K562 (cell line): Measurements from ENCODE around the gene POLR3H. TPM values are rescaled to one million over a fixed set of nuclear protein-coding genes. Genes with fewer than 3 reads are reported as not detected.

Source experiments
- ATAC-seq: fragments of 200-7000 bp; cut with Tn5 transposase; 3 replicates; pipeline ENCODE4 v1.9.1; 2020; ENCODE audit warnings: moderate library complexity
- BruUV-seq: library from RNA; stranded (reverse); fragments of 400-500 nt; replicated peaks from 2 replicates; lab custom pipeline; 2021; lab: Mats Ljungman, UMichigan
- CTCF ChIA-PET: fragments of 300-600 bp; formaldehyde crosslinking; extraction: SDS; loops from one replicate; lab custom pipeline; 2021; ENCODE audit warnings: low intra/inter-chr PET ratio; lab: Yijun Ruan, JAX
- POLR2A ChIA-PET: fragments of 300-600, 350-650 bp; sonication (Branson Sonifier 250); formaldehyde crosslinking; extraction: SDS; loops from one replicate; lab custom pipeline; 2021; ENCODE audit warnings: antibody characterized with exemption, inconsistent platforms; lab: Yijun Ruan, JAX
- DNase-seq, 4 experiments: peaks; one replicate each; pipeline versions ENCODE4 v3.0.0 to v3.0.0-alpha.2; 2011 to 2018; ENCODE audit warnings: low spot score in 3 of 4, mixed read lengths in 3 of 4; ENCODE audit errors: extremely low read depth in 1 of 4
- FAIRE-seq: peaks from 2 replicates; lab custom pipeline; 2011; peaks lifted over from hg19 to GRCh38; lab: Jason Lieb, UNC
- H2AFZ ChIP-seq: 2 replicates; pipeline ENCODE4 v1.6.0; 2011; ENCODE audit warnings: low read depth, low read length, control low read depth, inconsistent platforms
- H3K27ac ChIP-seq: fragments of 200-600 bp; 3 replicates; pipeline ENCODE4 v1.8.0; 2011; ENCODE audit warnings: low read depth, mild to moderate bottlenecking, control low read depth, inconsistent platforms, low read length, moderate library complexity, mixed read lengths; ENCODE audit errors: extremely low read depth
- H3K27me3 ChIP-seq, 2 experiments: fragments of 300-600 bp in 1 of 2; 2 replicates in 1 of 2; 3 replicates in 1 of 2; pipeline versions ENCODE4 v1.6.0 to v1.8.0; 2011; ENCODE audit warnings: inconsistent platforms in 2 of 2, low read length in 2 of 2, mild to moderate bottlenecking in 1 of 2, mixed read lengths in 1 of 2, moderate library complexity in 1 of 2; ENCODE audit not compliant: control insufficient read depth in 2 of 2, insufficient read depth in 2 of 2
- H3K36me3 ChIP-seq: fragments of 300-600 bp; 3 replicates; pipeline ENCODE4 v1.8.0; 2011; ENCODE audit warnings: mild to moderate bottlenecking, low read length, inconsistent platforms; ENCODE audit not compliant: control insufficient read depth, insufficient read depth
- H3K4me1 ChIP-seq, 2 experiments: fragments of 200-600 bp in 1 of 2; replicated peaks in 1 of 2; 2 replicates in 1 of 2; 3 replicates in 1 of 2; pipeline versions ENCODE4 v1.5.1 to v1.8.0; 2011; ENCODE audit warnings: inconsistent platforms in 2 of 2, low read length in 2 of 2, mild to moderate bottlenecking in 1 of 2, mixed read lengths in 1 of 2, moderate library complexity in 1 of 2; ENCODE audit not compliant: control insufficient read depth in 2 of 2, insufficient read depth in 2 of 2
- H3K4me2 ChIP-seq: 2 replicates; pipeline ENCODE4 v1.6.1; 2011; ENCODE audit warnings: low read length, control low read depth, inconsistent platforms, mixed read lengths; ENCODE audit not compliant: insufficient read depth
- H3K4me3 ChIP-seq: fragments of 200-600 bp; sonication (generic), shearing (Covaris generic); 2 replicates; pipeline ENCODE4 v1.5.1; 2016; ENCODE audit warnings: control low read depth, inconsistent platforms
- H3K79me2 ChIP-seq: fragments of 200-600 bp; 3 replicates; pipeline ENCODE4 v1.8.0; 2011; ENCODE audit warnings: low read length, inconsistent platforms; ENCODE audit not compliant: control insufficient read depth, insufficient read depth
- H3K9ac ChIP-seq, 2 experiments: 2 replicates each; pipeline versions ENCODE4 v1.6.0 to v1.6.1; 2011; ENCODE audit warnings: low read depth in 2 of 2, low read length in 2 of 2, control low read depth in 1 of 2, inconsistent platforms in 1 of 2, mild to moderate bottlenecking in 1 of 2, mixed read lengths in 1 of 2; ENCODE audit not compliant: insufficient read depth in 1 of 2
- H3K9me1 ChIP-seq: one replicate; pipeline ENCODE4 v1.6.0; 2011; ENCODE audit warnings: inconsistent platforms, mild to moderate bottlenecking, low read length, moderate library complexity; ENCODE audit not compliant: control insufficient read depth, insufficient read depth
- H3K9me3 ChIP-seq: replicated peaks from 2 replicates; pipeline ENCODE4 v1.5.1; 2011; ENCODE audit warnings: low read depth, low read length, inconsistent platforms; ENCODE audit not compliant: control insufficient read depth, insufficient read depth
- H4K20me1 ChIP-seq: replicated peaks from 2 replicates; pipeline ENCODE4 v1.6.1; 2011; ENCODE audit warnings: low read length, inconsistent platforms, mixed read lengths; ENCODE audit not compliant: control insufficient read depth, insufficient read depth
- COPS2 ChIP-seq: fragments of 450-650 bp; conservative IDR thresholded peaks from 2 replicates; pipeline ENCODE4 v1.6.1; 2016; ENCODE audit warnings: mild to moderate bottlenecking, moderate library complexity
- CREBBP ChIP-seq: IDR thresholded peaks from one replicate; pipeline ENCODE4 v1.6.1; 2012; ENCODE audit warnings: low read depth, mild to moderate bottlenecking, control low read depth, inconsistent platforms, low read length
- FOXJ2 ChIP-seq: fragments of 200-800 bp; sonication (Bioruptor generic); IDR thresholded peaks from 2 replicates; pipeline ENCODE4 v1.6.1; 2016; ENCODE audit warnings: missing genetic modification characterization, missing compliant biosample characterization
- HDGF ChIP-seq: fragments of 450-650 bp; IDR thresholded peaks from 2 replicates; pipeline ENCODE4 v1.6.1; 2016
- HMGXB4 ChIP-seq: sonication (generic); formaldehyde crosslinking; IDR thresholded peaks from 2 replicates; pipeline ENCODE4 v1.8.1; 2023; ENCODE audit warnings: mild to moderate bottlenecking, missing genetic modification reagents
- MYC ChIP-seq, 2 experiments: fragments of 250-450 bp in 1 of 2; sonication (Bioruptor Pico) in 1 of 2; IDR thresholded peaks; 2 replicates each; pipeline versions ENCODE4 v1.5.1 to v1.6.1; 2012 to 2021; ENCODE audit warnings: low read depth in 2 of 2, borderline replicate concordance in 1 of 2, improper control_type of control experiment in 1 of 2, low read length in 1 of 2, mild to moderate bottlenecking in 1 of 2, moderate library complexity in 1 of 2
- RUNX1 ChIP-seq: sonication (generic); IDR thresholded peaks from 2 replicates; pipeline ENCODE4 v1.6.1; 2016; ENCODE audit warnings: antibody characterized with exemption, low read depth
- SPI1 ChIP-seq: IDR thresholded peaks from 2 replicates; pipeline ENCODE4 v1.6.1; 2011; ENCODE audit warnings: low read depth, low read length, control low read depth, borderline replicate concordance
- TGIF2 ChIP-seq: sonication (generic); formaldehyde crosslinking; IDR thresholded peaks from 2 replicates; pipeline ENCODE4 v1.8.1; 2022; ENCODE audit warnings: mild to moderate bottlenecking, missing genetic modification reagents, moderate library complexity
- ZBTB8A ChIP-seq: fragments of 450-650 bp; IDR thresholded peaks from 2 replicates; pipeline ENCODE4 v1.6.1; 2018; ENCODE audit warnings: mild to moderate bottlenecking, moderate library complexity; ENCODE audit not compliant: partially characterized antibody
- ZNF407 ChIP-seq: fragments of 450-650 bp; IDR thresholded peaks from 2 replicates; pipeline ENCODE4 v1.6.1; 2016; ENCODE audit warnings: low read depth
- ZNF57 ChIP-seq: fragments of 450-650 bp; formaldehyde crosslinking; IDR thresholded peaks from 2 replicates; pipeline ENCODE4 v1.4.0; 2020; ENCODE audit warnings: mild to moderate bottlenecking, moderate library complexity
- WGBS: fragments of 100-300 bp; shearing (Covaris generic); methylation state at CpG from one replicate; pipeline ENCODE4 v1.1.6; 2016; ENCODE audit warnings: low coverage, mixed read lengths; ENCODE audit not compliant: insufficient coverage; ENCODE audit errors: missing lambda C conversion rate; 5-methylcytosine and 5-hydroxymethylcytosine counted together
- in situ Hi-C: fragments of 300-500 bp; cut with MboI; formaldehyde crosslinking; loops from 4 replicates; pipeline ENCODE4 v1.15.0; 2018; ENCODE audit warnings: inconsistent platforms, mixed read lengths
- intact Hi-C: fragments of 100-400 bp; cut with micrococcal nuclease; formaldehyde crosslinking; loops from 2 replicates; pipeline ENCODE4 v1.14.2; 2022
- polyA plus RNA-seq, 8 experiments: library from polyadenylated mRNA; depleted of rRNA in 4 of 8; stranded (reverse) in 5 of 8; unstranded in 3 of 8; fragments of >200 nt; fragmentation: Nextera tagmentation in 2 of 8; fragmentation: Illumina TruSeq in 1 of 8; extraction: Ambion mirVana in 2 of 8; extraction: Trizol in 1 of 8; gene quantifications; 2 replicates each; pipeline versions ENCODE4 v1.2.1 to v1.2.3, GENCODE V29; 2011 to 2014; ENCODE audit warnings: inconsistent platforms in 1 of 8, missing spikeins in 1 of 8
- total RNA-seq, 7 experiments: library from RNA; depleted of rRNA in 6 of 7; stranded (reverse); fragments of >200 nt in 6 of 7; fragmentation: Illumina TruSeq in 2 of 7; extraction: Trizol in 2 of 7; gene quantifications; 2 replicates each; pipeline versions ENCODE4 v1.2.1 to v1.2.3, GENCODE V29; 2011 to 2021; ENCODE audit warnings: low replicate concordance in 1 of 7

Gene POLR3H
- total and polyA plus RNA-seq, 9 of the 15 experiments (the other 6 are each of a cell fraction or from before 2014, with no cell fraction given), result 5.3 to 48.4 (median 22.2) TPM

- WGBS, result 90% methylated on average over 7 of the region's 9 CpGs
- no peak overlapping the region for H3K4me2 ChIP-seq
- intact Hi-C loops, result no loop called here
- no peaks in the 10 kb centered on the region for H3K9me1 ChIP-seq
- DNase-seq, result no peak
- BruUV-seq, result no TSS peak
- peaks cover 20% of the 10 kb centered on the region; the same call in 2 of the 3 replicates for H3K36me3 ChIP-seq
- peaks cover 1 to 34% of the 10 kb centered on the region in 2 experiments; a peak in 4 of 5 replicates for H3K4me1 ChIP-seq
- no peak for TF ChIP-seq FOXJ2 (tag)
- TF ChIP-seq COPS2, result no peak
- TF ChIP-seq SPI1, result no peak
- TF ChIP-seq ZNF57, result no peak
- TF ChIP-seq CREBBP, result no peak
- TF ChIP-seq ZBTB8A, result no peak
- no peak for TF ChIP-seq MYC (IDR thresholded peaks at IDR 0.05; ENCODE audit: low read depth, low read length)
- no peak for TF ChIP-seq MYC (CRISPR knock-in tag; IDR thresholded peaks at IDR 0.05; ENCODE audit: borderline replicate concordance, low read depth)
- no peak for TF ChIP-seq RUNX1
- no peak for TF ChIP-seq ZNF407
- no peak for TF ChIP-seq HDGF
- TF ChIP-seq HMGXB4 (CRISPR knock-in tag), result no peak
- no peak for TF ChIP-seq TGIF2 (CRISPR knock-in tag)
- TF ChIP-seq, all 486 proteins: peak for 0
- no peaks in the 10 kb centered on the region for H4K20me1 ChIP-seq
- H3K9me3 ChIP-seq, result no peaks in the 10 kb centered on the region
- no peak overlapping the region for H3K4me3 ChIP-seq
- H3K9ac ChIP-seq, result peak overlapping the region in 1 of 2 experiments; percentile 68; a peak in 2 of 4 replicates
- H3K79me2 ChIP-seq, result no peaks in the 10 kb centered on the region
- ChIA-PET CTCF (no interaction called here), POLR2A (interaction anchor here (0.6 to 1.1 kb wide), 4 partner anchors 10 to 491 kb away, joined by 3 to 4 read pairs (median 3); no protein-coding TSS in a partner anchor)
- H3K27me3 ChIP-seq, result no peaks in the 10 kb centered on the region
- in situ Hi-C loops, result no loop called here
- FAIRE-seq (no peak), ATAC-seq (no peak)
- no peak overlapping the region for H3K27ac ChIP-seq
- H2AFZ ChIP-seq, result no peak overlapping the region
Measured at GRCh38 chr22:41578818-41579217, 34.5 kb upstream of the POLR3H start.
